Nephron progenitor cell (in vitro differentiated cells): ENCODE data around the gene FOXJ2.
"Not testable (repeated sequence)": the region's sequence is repeated elsewhere in the genome, so short reads cannot be mapped to it uniquely, and the experiment has no call there.

Experiments
- DNase-seq: peaks from one replicate; pipeline ENCODE4 v3.0.0; 2021
- H3K27ac Mint-ChIP-seq: 2 replicates; pipeline ENCODE4 v1.8.0; 2021; ENCODE audit warnings: mild to moderate bottlenecking, moderate library complexity, mixed read lengths
- H3K27me3 Mint-ChIP-seq: 2 replicates; pipeline ENCODE4 v1.8.0; 2021; ENCODE audit warnings: mild to moderate bottlenecking, low read depth, mixed read lengths; ENCODE audit not compliant: poor library complexity
- H3K36me3 Mint-ChIP-seq: 2 replicates; pipeline ENCODE4 v1.8.0; 2021; ENCODE audit warnings: low read depth, mixed read lengths
- H3K4me1 Mint-ChIP-seq: 2 replicates; pipeline ENCODE4 v1.8.0; 2021; ENCODE audit warnings: mixed read lengths
- H3K4me3 Mint-ChIP-seq: 2 replicates; pipeline ENCODE4 v1.8.0; 2021; ENCODE audit warnings: mild to moderate bottlenecking, moderate library complexity, mixed read lengths
- H3K9me3 Mint-ChIP-seq: 2 replicates; pipeline ENCODE4 v1.8.0; 2021; ENCODE audit warnings: mild to moderate bottlenecking, moderate library complexity, mixed read lengths
- CTCF ChIP-seq: fragments of 200-600 bp; sonication (generic); IDR thresholded peaks from 2 replicates; pipeline ENCODE4 v1.5.0; 2021; ENCODE audit warnings: antibody characterized with exemption

Gene FOXJ2

GRCh38 chr12:8088574-8088973, 56.1 kb downstream of the FOXJ2 start:
- peaks cover 16% of the 10 kb centered on the region for H3K4me1 Mint-ChIP-seq
- no peak overlapping the region for H3K27ac Mint-ChIP-seq
- no peak for TF ChIP-seq CTCF
- DNase-seq, result no peak
- H3K27me3 Mint-ChIP-seq, result no peaks in the 10 kb centered on the region
- peaks cover 32% of the 10 kb centered on the region for H3K36me3 Mint-ChIP-seq
- H3K4me3 Mint-ChIP-seq, result no peak overlapping the region
- no peaks in the 10 kb centered on the region for H3K9me3 Mint-ChIP-seq

DNA sequence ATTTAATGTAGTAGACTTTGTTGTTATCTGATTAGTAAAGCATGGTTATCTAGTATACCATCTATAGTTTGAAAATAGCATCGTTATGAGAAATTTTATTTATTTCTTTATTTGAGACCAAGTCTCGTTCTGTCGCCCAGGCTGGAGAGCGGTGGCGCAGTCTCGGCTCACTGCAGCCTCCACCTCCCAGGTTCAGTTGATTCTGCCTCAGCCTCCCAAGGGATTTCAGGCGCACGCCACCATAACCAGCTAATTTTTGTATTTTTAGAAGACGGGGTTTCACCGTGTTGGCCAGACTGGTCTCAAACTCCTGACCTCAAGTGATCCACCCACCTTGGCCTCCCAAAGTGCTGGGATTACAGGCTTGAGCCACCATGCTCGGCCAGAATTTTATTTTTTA, 56.8 kb downstream of the FOXJ2 start:
- H3K27me3 Mint-ChIP-seq, H3K9me3 Mint-ChIP-seq, H3K27ac Mint-ChIP-seq, H3K4me1 Mint-ChIP-seq, H3K4me3 Mint-ChIP-seq, DNase-seq: not testable (repeated sequence)
- peaks cover 39% of the 10 kb centered on the region for H3K36me3 Mint-ChIP-seq

DNA sequence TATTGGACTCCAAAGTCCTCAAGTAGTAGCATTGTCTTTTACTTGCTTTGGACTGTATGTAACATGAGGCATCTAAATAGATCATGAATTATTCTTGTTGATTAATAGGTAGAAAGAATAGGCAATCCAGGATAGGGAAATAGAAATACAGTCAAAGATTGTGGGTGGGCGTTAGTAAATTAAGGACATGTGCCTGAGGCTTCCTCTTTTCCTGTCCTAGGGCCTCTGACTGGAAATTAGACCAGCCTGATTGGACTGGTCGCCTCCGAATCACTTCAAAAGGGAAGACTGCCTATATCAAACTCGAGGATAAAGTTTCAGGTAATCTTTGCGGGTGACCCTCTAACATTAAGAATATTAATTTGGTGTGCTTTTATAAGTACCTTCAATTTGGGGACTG, 57.2 kb downstream of the FOXJ2 start:
- Mint-ChIP-seq H3K27me3 (no peaks in the 10 kb centered on the region), H3K36me3 (peaks cover 43% of the 10 kb centered on the region), H3K27ac (peak overlapping the region; percentile 73), H3K4me3 (no peak overlapping the region), H3K9me3 (no peaks in the 10 kb centered on the region), H3K4me1 (peaks cover 5% of the 10 kb centered on the region)
- TF ChIP-seq CTCF, result no peak
- DNase-seq, result no peak

- no peak for DNase-seq
- Mint-ChIP-seq H3K4me3 (no peak overlapping the region), H3K4me1 (no peaks in the 10 kb centered on the region), H3K27me3 (no peaks in the 10 kb centered on the region), H3K27ac (no peak overlapping the region), H3K9me3 (no peaks in the 10 kb centered on the region), H3K36me3 (peaks cover 69% of the 10 kb centered on the region)
- TF ChIP-seq CTCF, result no peak
Measured at GRCh38 chr12:8093291-8093690, 60.8 kb downstream of the FOXJ2 start.

- no peak overlapping the region for H3K27ac Mint-ChIP-seq
- H3K27me3 Mint-ChIP-seq, result no peaks in the 10 kb centered on the region
- peaks cover 4% of the 10 kb centered on the region for H3K9me3 Mint-ChIP-seq
- H3K36me3 Mint-ChIP-seq, result peaks cover 82% of the 10 kb centered on the region
- DNase-seq, result no peak
- H3K4me3 Mint-ChIP-seq, result no peak overlapping the region
- H3K4me1 Mint-ChIP-seq, result no peaks in the 10 kb centered on the region
- TF ChIP-seq CTCF, result no peak
Measured at GRCh38 chr12:8096281-8096915, 63.9 kb downstream of the FOXJ2 start.

DNA sequence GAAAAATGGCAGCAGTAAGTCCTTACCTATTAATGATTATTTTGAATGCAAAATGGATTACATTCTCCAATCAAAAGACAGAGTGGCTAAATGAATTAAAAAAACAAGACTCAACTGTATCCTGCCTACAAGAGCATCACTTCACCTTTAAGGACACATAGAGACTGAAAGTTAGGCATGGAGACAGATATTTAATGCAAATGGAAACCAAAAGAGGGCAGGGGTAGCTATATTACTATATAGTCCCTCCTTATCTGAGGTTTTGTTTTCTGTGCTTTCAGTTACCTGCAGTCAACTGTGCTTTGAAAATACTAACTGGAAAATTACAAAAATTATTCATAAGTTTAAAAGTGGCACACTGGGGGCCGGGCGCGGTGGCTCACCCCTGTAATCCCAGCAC, 66.7 kb downstream of the FOXJ2 start:
- Mint-ChIP-seq H3K4me3 (no peak overlapping the region), H3K4me1 (no peaks in the 10 kb centered on the region), H3K27ac (no peak overlapping the region), H3K9me3 (peaks cover 20% of the 10 kb centered on the region), H3K27me3 (no peaks in the 10 kb centered on the region), H3K36me3 (peaks cover 71% of the 10 kb centered on the region)
- no peak for TF ChIP-seq CTCF
- no peak for DNase-seq
